Measurements from ENCODE around the gene ATP1A4. TPM values are rescaled to one million over a fixed set of nuclear protein-coding genes. Genes with fewer than 3 reads are reported as not detected.
"Not testable (repeated sequence)": the region's sequence is repeated elsewhere in the genome, so short reads cannot be mapped to it uniquely, and the experiment has no call there.

ATP1A4 gene
- 4.0 TPM for polyA plus RNA-seq (ENCODE audit: insufficient read length)

- DNase-seq, result no peak
Observed at GRCh38 chr1:160151303-160151702, at the start of gene ATP1A4. Gene ATP1A4, plus strand, starts transcription at chr1:160151603. Its CDS starts 438 bp downstream, at chr1:160152041.

GRCh38 chr1:160101717-160102522 is 49.5 kb upstream of the ATP1A4 start:
- no peak for DNase-seq

- no peak for DNase-seq
Observed at GRCh38 chr1:160103658-160104408, 47.6 kb upstream of the ATP1A4 start.

- DNase-seq, result no peak
Observed at GRCh38 chr1:160104486-160104885, 46.9 kb upstream of the ATP1A4 start.

GRCh38 chr1:160105155-160105554 is 46.2 kb upstream of the ATP1A4 start:
- no peak for DNase-seq

- no peak for DNase-seq
Observed at GRCh38 chr1:160107512-160107911, 43.9 kb upstream of the ATP1A4 start.

- no peak for DNase-seq
Observed at GRCh38 chr1:160108888-160109662, 42.3 kb upstream of the ATP1A4 start.

GRCh38 chr1:160109686-160110085 is 41.7 kb upstream of the ATP1A4 start:
- DNase-seq, result no peak

- not testable (repeated sequence) for DNase-seq
Observed at GRCh38 chr1:160111462-160111861, 39.9 kb upstream of the ATP1A4 start.

- DNase-seq, result peak; percentile 81
Observed at GRCh38 chr1:160112357-160112756, 39.0 kb upstream of the ATP1A4 start.

GRCh38 chr1:160113407-160113806 is 38.0 kb upstream of the ATP1A4 start:
- no peak for DNase-seq

- no peak for DNase-seq
Observed at GRCh38 chr1:160114085-160114484, 37.3 kb upstream of the ATP1A4 start.

GRCh38 chr1:160115545-160116282 is 35.7 kb upstream of the ATP1A4 start, which contains the start of gene ATP1A2:
Gene ATP1A2, plus strand, starts transcription at chr1:160115759. Its CDS starts 103 bp downstream, at chr1:160115862.
- DNase-seq, result no peak

- DNase-seq, result no peak
Observed at GRCh38 chr1:160116283-160117147, 34.9 kb upstream of the ATP1A4 start.

- no peak for DNase-seq
Observed at GRCh38 chr1:160117300-160117699, 34.1 kb upstream of the ATP1A4 start.

GRCh38 chr1:160117709-160118183 is 33.7 kb upstream of the ATP1A4 start:
- DNase-seq, result no peak

- no peak for DNase-seq
Observed at GRCh38 chr1:160118928-160119327, 32.5 kb upstream of the ATP1A4 start.

- DNase-seq, result no peak
Observed at GRCh38 chr1:160120797-160121196, 30.6 kb upstream of the ATP1A4 start.

GRCh38 chr1:160121388-160121787 is 30.0 kb upstream of the ATP1A4 start:
- no peak for DNase-seq

- no peak for DNase-seq
Observed at GRCh38 chr1:160122978-160123495, 28.4 kb upstream of the ATP1A4 start.

- DNase-seq, result no peak
Observed at GRCh38 chr1:160123726-160124125, 27.7 kb upstream of the ATP1A4 start.

Measured in hindlimb muscle (tissue), 1 donor.